Measurements from ENCODE around the gene FBXO28. TPM values are rescaled to one million over a fixed set of nuclear protein-coding genes. Genes with fewer than 3 reads are reported as not detected.

Gene FBXO28
- total RNA-seq, 1 experiment from 2014 or later: 37.0 TPM

DNA sequence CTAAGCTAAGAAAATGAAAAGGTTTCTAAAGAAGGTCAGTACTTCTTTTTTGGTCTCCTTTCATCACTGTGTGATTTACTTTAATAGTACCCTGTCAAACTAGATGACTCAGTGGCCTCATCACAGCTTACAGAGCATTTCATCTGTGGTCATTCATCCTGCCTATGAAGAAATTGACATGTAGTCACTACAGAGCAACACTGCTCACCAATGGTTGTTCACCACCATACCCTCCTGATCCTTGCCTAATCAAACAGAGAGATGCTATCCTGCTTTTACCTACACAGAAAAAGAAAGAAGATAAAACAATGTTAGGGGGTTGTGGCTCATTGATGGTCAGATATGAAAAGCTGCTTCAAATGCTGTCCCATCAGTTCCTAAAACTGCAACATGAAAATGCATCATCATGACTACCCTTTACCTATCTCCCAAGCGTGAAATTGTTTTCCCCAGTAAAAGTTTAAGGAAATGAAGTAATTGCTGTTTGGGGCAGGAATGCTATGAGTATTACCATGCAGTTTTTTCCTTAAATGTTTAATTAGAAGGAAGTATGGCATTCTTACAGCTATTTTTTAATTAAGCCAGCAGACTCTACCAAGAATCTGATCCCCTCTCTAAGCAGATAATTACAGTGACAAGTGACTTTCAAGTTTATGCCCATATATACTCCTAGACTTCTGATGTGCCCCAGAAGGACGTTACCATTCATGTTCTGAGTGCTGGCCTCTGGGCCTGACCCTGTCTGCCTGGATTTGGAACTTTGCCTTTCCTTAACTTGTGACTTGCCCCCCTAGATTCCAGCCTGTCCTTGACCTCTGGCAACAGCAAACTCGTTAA, 46.1 kb upstream of the FBXO28 start:
- no peak overlapping the region; the same call in 1 of the 2 replicates for H3K4me2 ChIP-seq (ENCODE audit: low read length)
- no peak overlapping the region for H3K9ac ChIP-seq (ENCODE audit: low read length)
- H3K79me2 ChIP-seq (ENCODE audit: insufficient read depth, low read length): no peaks in the 10 kb centered on the region
- ChIA-PET RAD21 (ENCODE audit: low non-redundant PET in 1 of 2, low total read pairs in 2 of 2, uncharacterized antibody in 2 of 2, unreplicated experiment in 2 of 2) (no interaction called here), CTCF (interaction anchor here (0.7 kb wide), 1 partner anchor 17 kb away, joined by 4 read pairs; no protein-coding TSS in a partner anchor), POLR2A (no interaction called here)
- no peaks in the 10 kb centered on the region for H3K36me3 ChIP-seq (ENCODE audit: control insufficient read depth in 1 of 2, insufficient read depth in 2 of 2, low read length in 2 of 2)
- ATAC-seq (peak; percentile 43; the same call in 1 of the 2 replicates), DNase-seq (ENCODE audit: low read depth, low spot score) (no peak)
- no peak overlapping the region for H3K27ac ChIP-seq (ENCODE audit: low read depth, low read length)
- no peak for TF ChIP-seq ZNF274 (IDR thresholded peaks at IDR 0.05; ENCODE audit: low read depth, low read length)
- peak; percentile 44 for TF ChIP-seq JUND (IDR thresholded peaks at IDR 0.05)
- TF ChIP-seq, protein P1, sequence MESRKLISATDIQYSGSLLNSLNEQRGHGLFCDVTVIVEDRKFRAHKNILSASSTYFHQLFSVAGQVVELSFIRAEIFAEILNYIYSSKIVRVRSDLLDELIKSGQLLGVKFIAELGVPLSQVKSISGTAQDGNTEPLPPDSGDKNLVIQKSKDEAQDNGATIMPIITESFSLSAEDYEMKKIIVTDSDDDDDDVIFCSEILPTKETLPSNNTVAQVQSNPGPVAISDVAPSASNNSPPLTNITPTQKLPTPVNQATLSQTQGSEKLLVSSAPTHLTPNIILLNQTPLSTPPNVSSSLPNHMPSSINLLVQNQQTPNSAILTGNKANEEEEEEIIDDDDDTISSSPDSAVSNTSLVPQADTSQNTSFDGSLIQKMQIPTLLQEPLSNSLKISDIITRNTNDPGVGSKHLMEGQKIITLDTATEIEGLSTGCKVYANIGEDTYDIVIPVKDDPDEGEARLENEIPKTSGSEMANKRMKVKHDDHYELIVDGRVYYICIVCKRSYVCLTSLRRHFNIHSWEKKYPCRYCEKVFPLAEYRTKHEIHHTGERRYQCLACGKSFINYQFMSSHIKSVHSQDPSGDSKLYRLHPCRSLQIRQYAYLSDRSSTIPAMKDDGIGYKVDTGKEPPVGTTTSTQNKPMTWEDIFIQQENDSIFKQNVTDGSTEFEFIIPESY (IDR thresholded peaks at IDR 0.05; ENCODE audit: extremely low read depth, insufficient replicate concordance, low read length): no peak
- no peak for TF ChIP-seq RAD21 (IDR thresholded peaks at IDR 0.05; ENCODE audit: low read depth)
- TF ChIP-seq CEBPB (IDR thresholded peaks at IDR 0.05; ENCODE audit: low read depth): peak; percentile 51
- TF ChIP-seq SRF (IDR thresholded peaks at IDR 0.05; ENCODE audit: low read depth): no peak
- TF ChIP-seq YY1 (IDR thresholded peaks at IDR 0.05; ENCODE audit: extremely low read depth, insufficient replicate concordance, low read depth, low read length): no peak
- peak; percentile 46; the same call in 1 of the 2 replicates for TF ChIP-seq FOSL1 (IDR thresholded peaks at IDR 0.05; ENCODE audit: low read depth)
- TF ChIP-seq SP1 (IDR thresholded peaks at IDR 0.05; ENCODE audit: low read depth): peak; percentile 36; the same call in 1 of the 2 replicates
- TF ChIP-seq, protein P2, sequence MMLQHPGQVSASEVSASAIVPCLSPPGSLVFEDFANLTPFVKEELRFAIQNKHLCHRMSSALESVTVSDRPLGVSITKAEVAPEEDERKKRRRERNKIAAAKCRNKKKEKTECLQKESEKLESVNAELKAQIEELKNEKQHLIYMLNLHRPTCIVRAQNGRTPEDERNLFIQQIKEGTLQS (IDR thresholded peaks at IDR 0.05): no peak
- TF ChIP-seq TCF7L2 (IDR thresholded peaks at IDR 0.05; ENCODE audit: borderline replicate concordance, extremely low read depth, insufficient read depth, insufficient read length): no peak
- no peak for TF ChIP-seq ELF1 (IDR thresholded peaks at IDR 0.05; ENCODE audit: borderline replicate concordance, low read depth)
- TF ChIP-seq EZH2phosphoT487 (IDR thresholded peaks at IDR 0.05; ENCODE audit: borderline replicate concordance): no peak
- TF ChIP-seq, protein P3, sequence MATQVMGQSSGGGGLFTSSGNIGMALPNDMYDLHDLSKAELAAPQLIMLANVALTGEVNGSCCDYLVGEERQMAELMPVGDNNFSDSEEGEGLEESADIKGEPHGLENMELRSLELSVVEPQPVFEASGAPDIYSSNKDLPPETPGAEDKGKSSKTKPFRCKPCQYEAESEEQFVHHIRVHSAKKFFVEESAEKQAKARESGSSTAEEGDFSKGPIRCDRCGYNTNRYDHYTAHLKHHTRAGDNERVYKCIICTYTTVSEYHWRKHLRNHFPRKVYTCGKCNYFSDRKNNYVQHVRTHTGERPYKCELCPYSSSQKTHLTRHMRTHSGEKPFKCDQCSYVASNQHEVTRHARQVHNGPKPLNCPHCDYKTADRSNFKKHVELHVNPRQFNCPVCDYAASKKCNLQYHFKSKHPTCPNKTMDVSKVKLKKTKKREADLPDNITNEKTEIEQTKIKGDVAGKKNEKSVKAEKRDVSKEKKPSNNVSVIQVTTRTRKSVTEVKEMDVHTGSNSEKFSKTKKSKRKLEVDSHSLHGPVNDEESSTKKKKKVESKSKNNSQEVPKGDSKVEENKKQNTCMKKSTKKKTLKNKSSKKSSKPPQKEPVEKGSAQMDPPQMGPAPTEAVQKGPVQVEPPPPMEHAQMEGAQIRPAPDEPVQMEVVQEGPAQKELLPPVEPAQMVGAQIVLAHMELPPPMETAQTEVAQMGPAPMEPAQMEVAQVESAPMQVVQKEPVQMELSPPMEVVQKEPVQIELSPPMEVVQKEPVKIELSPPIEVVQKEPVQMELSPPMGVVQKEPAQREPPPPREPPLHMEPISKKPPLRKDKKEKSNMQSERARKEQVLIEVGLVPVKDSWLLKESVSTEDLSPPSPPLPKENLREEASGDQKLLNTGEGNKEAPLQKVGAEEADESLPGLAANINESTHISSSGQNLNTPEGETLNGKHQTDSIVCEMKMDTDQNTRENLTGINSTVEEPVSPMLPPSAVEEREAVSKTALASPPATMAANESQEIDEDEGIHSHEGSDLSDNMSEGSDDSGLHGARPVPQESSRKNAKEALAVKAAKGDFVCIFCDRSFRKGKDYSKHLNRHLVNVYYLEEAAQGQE (IDR thresholded peaks at IDR 0.05; ENCODE audit: low read depth): no peak
- H2AFZ ChIP-seq (ENCODE audit: low read depth, low read length, poor library complexity, severe bottlenecking): no peak overlapping the region
- BruUV-seq (replicated peaks): no TSS peak
- H3K9me2 ChIP-seq (ENCODE audit: insufficient read depth): no peaks in the 10 kb centered on the region
- H3K9me3 ChIP-seq (ENCODE audit: control insufficient read depth in 1 of 2, insufficient read depth in 1 of 2, low read depth in 1 of 2, low read length in 2 of 2): no peaks in the 10 kb centered on the region
- H4K20me1 ChIP-seq (ENCODE audit: insufficient read depth): no peaks in the 10 kb centered on the region
- H3K27me3 ChIP-seq (ENCODE audit: insufficient read depth, low read length): no peaks in the 10 kb centered on the region
- no peak overlapping the region for H3K4me3 ChIP-seq (replicated peaks in 1 of 2; ENCODE audit: low read depth in 1 of 2, low read length in 2 of 2)
- H3K4me1 ChIP-seq (ENCODE audit: control insufficient read depth in 1 of 2, insufficient read depth in 2 of 2, low read length in 2 of 2): peaks cover 11 to 29% of the 10 kb centered on the region in 2 experiments; a peak in 3 of 4 replicates
- intact Hi-C loops (cut with micrococcal nuclease): no loop called here

Measured in HCT116 (cell line).